ENCODE measurements around the gene PCDH17.
A peak's percentile ranks its signal among the peaks of the same experiment; 100 is the strongest.

PCDH17 gene

DNA sequence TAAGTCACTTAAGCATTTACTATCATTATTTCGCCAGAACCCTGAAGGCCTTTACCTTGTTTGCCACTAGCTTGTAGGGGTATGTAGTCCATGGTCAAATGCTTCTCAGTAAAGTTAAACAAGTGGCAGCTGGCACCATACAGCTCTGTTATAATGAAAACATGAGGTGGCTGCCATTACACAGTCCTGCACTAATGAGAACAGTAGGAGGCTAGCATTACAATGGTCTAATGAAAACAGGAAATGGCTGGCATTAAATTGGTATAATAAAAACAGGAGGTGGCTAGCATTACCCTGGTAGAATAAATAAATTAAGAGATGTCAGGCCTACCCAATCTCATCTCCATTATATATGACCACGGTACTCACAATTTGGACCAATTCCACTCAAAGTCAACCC is 107.5 kb downstream of the PCDH17 start:
- no peak for DNase-seq

DNA sequence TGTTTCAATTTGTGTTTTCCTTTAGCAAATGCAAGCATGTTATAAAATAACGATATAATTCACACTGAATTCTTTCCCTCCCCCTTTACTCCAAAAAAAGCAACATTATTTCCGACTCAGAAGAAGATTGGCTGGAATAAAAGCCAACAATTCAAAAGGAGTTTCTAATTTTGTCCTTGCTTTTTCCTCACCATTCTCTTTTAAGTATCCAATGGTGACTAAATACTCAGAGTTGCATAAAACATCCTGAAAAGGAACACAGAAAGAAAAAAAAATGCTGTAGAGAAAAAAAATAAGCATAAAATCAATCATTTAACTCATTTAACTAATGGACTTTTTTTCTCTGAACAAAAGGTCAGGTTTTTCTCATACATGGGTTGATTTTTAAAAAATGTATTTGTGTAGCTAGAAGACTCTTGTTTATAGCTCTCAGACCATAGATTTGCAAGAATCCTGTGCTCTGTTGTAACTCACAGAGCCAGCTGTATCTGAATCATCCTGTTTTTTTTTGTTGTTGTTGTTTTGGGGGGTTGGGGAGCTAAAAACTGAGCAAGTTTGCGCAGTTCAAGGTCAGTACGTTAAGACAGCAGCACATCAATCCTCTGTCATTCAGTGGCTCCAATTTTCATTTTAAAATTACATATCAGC is 108.1 kb downstream of the PCDH17 start:
- no peak for DNase-seq

DNA sequence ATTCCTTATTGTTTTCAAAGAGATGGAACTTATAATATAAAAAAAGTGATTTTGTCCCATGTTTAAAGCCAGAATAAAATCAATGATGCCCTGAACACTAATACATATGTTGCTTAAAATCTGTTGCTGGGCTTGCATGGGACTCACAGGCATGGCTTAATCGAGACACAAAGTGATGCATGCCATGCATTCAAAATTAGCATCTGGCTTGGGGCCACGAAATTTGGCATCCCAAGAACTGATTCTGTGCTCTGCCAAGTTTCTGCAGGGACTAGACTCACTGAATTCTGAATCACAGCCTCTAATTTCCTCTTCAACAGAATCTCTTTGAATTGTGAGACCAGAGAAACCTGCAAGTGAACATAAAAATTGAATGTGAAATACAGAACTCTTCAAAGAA is 109.2 kb downstream of the PCDH17 start:
- peak; percentile 2 for DNase-seq

DNA sequence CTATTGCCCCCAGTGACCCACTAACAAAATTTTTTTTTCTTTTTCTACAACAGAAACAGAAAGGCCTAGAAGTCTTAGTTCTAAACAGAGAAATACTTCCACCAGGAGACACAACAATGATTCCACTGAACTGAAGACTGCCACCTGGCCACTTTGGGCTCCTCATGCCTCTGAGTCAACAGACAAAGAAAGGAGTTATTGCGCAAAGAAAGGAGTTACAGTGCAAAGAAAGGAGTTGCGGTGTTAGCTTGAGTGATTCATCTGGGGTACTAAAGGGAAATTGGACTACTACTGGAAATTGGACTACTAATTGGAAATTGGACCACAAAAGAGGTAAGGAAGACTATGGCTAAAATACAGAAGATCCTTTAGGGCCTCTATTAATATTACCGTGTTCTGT is 116.6 kb downstream of the PCDH17 start:
- no peak for DNase-seq

DNA sequence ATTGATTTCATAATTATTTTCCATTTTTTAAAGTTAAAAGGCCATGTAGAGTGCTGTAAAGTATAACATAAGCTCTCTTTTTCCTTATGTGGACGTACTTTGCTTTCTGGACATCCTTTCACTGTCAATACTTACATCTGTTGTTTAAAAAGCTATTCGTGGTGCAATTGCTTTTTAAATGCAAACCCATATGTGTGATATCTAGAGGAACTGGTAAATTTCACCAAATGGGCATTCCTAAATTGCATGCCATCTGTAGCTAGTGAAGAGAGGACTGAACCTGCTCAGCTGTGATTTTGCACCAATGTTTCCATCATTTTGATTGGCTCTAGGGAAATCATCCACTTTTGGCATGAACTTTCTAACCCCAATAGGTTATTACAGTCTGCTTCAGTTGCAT is 129.4 kb downstream of the PCDH17 start:
- no peak for DNase-seq

DNA sequence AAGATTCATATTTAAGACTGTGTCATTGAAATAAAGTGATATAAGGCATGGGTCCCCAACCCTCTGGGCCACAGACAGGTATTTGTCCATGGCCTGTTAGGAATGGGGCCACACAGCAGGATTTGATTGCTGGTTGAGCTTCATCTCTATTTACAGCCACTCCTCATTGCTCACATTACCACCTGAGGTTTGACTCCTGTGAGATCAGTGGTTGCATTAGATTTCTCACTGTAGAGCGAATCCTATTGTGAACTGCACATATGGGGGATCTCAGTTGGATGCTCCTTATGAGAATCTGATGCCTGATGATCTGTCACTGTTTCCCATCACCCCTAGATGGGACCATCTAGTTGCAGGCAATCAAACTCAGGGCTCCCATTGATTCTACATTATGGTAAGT is 132.1 kb downstream of the PCDH17 start:
- DNase-seq = no peak

All from fibroblast of upper back skin (primary cell).